ENCODE data around the gene ONECUT3. TPM values are rescaled to one million over a fixed set of nuclear protein-coding genes. Genes with fewer than 3 reads are reported as not detected.

The ONECUT3 gene
- total and polyA plus RNA-seq, 10 of the 15 experiments (the other 5 are each of a cell fraction or from before 2014, with no cell fraction given), result not detected

DNA sequence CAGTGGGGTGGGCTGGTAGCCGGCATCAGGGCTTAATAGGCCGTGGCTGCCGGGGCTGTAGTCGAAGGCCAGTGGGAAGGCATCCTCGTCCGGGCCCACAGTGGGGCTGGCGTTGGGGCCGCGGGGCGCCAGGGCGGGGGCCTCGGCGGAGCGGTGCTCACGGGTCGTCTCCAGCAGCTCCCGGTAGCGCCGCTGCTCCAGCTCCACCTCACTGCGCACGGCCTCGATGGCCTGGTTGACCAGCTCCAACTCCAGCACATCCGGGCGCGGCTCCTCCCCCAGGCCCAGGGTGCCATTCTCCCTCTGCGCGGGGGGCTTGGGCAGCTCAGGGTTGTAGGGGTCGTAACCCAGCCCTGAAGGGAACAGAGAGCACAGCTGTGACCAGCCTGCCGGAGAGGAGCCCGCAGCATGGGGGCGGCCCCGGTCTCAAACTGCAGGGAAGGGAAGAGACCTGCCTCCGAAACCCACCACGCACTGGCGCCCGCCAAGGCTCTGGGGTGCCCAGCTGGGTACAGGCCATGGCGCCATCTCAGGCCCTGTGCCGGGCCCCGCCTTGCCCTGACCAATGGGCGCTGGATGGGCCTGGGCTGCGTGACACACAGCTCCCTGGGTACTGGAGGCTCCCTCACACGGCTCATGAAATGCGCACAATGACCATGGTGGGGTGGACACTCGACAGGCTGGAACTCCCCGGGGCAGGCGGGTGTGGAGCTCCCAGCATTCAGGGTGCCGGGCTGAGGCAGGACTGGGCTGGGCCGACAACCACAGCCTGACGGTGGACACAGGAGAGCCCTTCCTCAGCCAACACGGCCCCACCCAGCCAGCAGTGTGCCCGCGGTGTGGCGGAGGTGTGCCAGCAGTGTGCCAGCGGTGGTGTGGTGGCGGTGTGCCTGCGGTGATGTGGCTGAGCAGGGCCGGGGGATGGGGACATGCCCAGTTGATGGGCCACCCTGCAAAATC lies 75.3 kb downstream of the ONECUT3 start:
- Histone ChIP-seq H3K9me3 (replicated peaks; ENCODE audit: control insufficient read depth, insufficient read depth, low read length) (no peaks in the 10 kb centered on the region), H3K9ac (ENCODE audit: control insufficient read depth, insufficient read depth, low read length) (no peak overlapping the region), H4K20me1 (ENCODE audit: control insufficient read depth, insufficient read depth) (no peaks in the 10 kb centered on the region), H3K4me1 (ENCODE audit: control insufficient read depth, insufficient read depth, low read length) (no peaks in the 10 kb centered on the region), H3K4me2 (ENCODE audit: control insufficient read depth, insufficient read depth) (no peak overlapping the region), H3K79me2 (ENCODE audit: control insufficient read depth, insufficient read depth, low read length) (no peaks in the 10 kb centered on the region; the same call in none of the 2 replicates), H2AFZ (ENCODE audit: control insufficient read depth, low read depth, low read length) (no peak overlapping the region), H3K4me3 (no peak overlapping the region), H3K36me3 (ENCODE audit: control insufficient read depth in 2 of 2, insufficient read depth in 2 of 2, low read length in 1 of 2) (peaks cover 2 to 4% of the 10 kb centered on the region in 2 experiments; a peak in 3 of 4 replicates), H3K27ac (ENCODE audit: control insufficient read depth, insufficient read depth) (no peak overlapping the region), H3K27me3 (replicated peaks in 1 of 2; ENCODE audit: control insufficient read depth in 2 of 2, insufficient read depth in 2 of 2, low read length in 1 of 2) (no peaks in the 10 kb centered on the region)
- FAIRE-seq, result no peak
- ChIA-PET SMC1A (ENCODE audit: uncharacterized antibody, unreplicated experiment) (no interaction called here), POLR2A (interaction anchor here (0.6 kb wide), 1 partner anchor 10 kb away, joined by 3 read pairs; no protein-coding TSS in a partner anchor), CTCF (interaction anchor here (2.7 kb wide), 1 partner anchor 10 kb away, joined by 19 read pairs; no protein-coding TSS in a partner anchor), RAD21 (ENCODE audit: unreplicated experiment) (no interaction called here)
- BruUV-seq (replicated peaks), result no TSS peak
- in situ Hi-C loops (cut with MboI), result no loop called here
- no peak for DNase-seq (ENCODE audit: low read depth, low spot score)
- TF ChIP-seq JUNB (IDR thresholded peaks at IDR 0.05), result no peak
- no peak for TF ChIP-seq SMC3 (IDR thresholded peaks at IDR 0.05; ENCODE audit: borderline replicate concordance, low read length)
- no peak for TF ChIP-seq ZZZ3 (IDR thresholded peaks at IDR 0.05; ENCODE audit: control insufficient read depth, insufficient read length, low read depth)
- no peak for TF ChIP-seq WRNIP1 (IDR thresholded peaks at IDR 0.05; ENCODE audit: borderline replicate concordance, low read depth, low read length)
- TF ChIP-seq ZNF207 (IDR thresholded peaks at IDR 0.05; ENCODE audit: borderline replicate concordance), result no peak
- TF ChIP-seq, protein P1, sequence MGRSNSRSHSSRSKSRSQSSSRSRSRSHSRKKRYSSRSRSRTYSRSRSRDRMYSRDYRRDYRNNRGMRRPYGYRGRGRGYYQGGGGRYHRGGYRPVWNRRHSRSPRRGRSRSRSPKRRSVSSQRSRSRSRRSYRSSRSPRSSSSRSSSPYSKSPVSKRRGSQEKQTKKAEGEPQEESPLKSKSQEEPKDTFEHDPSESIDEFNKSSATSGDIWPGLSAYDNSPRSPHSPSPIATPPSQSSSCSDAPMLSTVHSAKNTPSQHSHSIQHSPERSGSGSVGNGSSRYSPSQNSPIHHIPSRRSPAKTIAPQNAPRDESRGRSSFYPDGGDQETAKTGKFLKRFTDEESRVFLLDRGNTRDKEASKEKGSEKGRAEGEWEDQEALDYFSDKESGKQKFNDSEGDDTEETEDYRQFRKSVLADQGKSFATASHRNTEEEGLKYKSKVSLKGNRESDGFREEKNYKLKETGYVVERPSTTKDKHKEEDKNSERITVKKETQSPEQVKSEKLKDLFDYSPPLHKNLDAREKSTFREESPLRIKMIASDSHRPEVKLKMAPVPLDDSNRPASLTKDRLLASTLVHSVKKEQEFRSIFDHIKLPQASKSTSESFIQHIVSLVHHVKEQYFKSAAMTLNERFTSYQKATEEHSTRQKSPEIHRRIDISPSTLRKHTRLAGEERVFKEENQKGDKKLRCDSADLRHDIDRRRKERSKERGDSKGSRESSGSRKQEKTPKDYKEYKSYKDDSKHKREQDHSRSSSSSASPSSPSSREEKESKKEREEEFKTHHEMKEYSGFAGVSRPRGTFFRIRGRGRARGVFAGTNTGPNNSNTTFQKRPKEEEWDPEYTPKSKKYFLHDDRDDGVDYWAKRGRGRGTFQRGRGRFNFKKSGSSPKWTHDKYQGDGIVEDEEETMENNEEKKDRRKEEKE (IDR thresholded peaks at IDR 0.05), result no peak
- TF ChIP-seq, protein P2, sequence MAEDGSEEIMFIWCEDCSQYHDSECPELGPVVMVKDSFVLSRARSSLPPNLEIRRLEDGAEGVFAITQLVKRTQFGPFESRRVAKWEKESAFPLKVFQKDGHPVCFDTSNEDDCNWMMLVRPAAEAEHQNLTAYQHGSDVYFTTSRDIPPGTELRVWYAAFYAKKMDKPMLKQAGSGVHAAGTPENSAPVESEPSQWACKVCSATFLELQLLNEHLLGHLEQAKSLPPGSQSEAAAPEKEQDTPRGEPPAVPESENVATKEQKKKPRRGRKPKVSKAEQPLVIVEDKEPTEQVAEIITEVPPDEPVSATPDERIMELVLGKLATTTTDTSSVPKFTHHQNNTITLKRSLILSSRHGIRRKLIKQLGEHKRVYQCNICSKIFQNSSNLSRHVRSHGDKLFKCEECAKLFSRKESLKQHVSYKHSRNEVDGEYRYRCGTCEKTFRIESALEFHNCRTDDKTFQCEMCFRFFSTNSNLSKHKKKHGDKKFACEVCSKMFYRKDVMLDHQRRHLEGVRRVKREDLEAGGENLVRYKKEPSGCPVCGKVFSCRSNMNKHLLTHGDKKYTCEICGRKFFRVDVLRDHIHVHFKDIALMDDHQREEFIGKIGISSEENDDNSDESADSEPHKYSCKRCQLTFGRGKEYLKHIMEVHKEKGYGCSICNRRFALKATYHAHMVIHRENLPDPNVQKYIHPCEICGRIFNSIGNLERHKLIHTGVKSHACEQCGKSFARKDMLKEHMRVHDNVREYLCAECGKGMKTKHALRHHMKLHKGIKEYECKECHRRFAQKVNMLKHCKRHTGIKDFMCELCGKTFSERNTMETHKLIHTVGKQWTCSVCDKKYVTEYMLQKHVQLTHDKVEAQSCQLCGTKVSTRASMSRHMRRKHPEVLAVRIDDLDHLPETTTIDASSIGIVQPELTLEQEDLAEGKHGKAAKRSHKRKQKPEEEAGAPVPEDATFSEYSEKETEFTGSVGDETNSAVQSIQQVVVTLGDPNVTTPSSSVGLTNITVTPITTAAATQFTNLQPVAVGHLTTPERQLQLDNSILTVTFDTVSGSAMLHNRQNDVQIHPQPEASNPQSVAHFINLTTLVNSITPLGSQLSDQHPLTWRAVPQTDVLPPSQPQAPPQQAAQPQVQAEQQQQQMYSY (CRISPR knock-in tag; IDR thresholded peaks at IDR 0.05), result no peak
- TF ChIP-seq, protein P3, sequence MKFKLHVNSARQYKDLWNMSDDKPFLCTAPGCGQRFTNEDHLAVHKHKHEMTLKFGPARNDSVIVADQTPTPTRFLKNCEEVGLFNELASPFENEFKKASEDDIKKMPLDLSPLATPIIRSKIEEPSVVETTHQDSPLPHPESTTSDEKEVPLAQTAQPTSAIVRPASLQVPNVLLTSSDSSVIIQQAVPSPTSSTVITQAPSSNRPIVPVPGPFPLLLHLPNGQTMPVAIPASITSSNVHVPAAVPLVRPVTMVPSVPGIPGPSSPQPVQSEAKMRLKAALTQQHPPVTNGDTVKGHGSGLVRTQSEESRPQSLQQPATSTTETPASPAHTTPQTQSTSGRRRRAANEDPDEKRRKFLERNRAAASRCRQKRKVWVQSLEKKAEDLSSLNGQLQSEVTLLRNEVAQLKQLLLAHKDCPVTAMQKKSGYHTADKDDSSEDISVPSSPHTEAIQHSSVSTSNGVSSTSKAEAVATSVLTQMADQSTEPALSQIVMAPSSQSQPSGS (IDR thresholded peaks at IDR 0.05; ENCODE audit: low read length), result no peak
- TF ChIP-seq, protein P4, sequence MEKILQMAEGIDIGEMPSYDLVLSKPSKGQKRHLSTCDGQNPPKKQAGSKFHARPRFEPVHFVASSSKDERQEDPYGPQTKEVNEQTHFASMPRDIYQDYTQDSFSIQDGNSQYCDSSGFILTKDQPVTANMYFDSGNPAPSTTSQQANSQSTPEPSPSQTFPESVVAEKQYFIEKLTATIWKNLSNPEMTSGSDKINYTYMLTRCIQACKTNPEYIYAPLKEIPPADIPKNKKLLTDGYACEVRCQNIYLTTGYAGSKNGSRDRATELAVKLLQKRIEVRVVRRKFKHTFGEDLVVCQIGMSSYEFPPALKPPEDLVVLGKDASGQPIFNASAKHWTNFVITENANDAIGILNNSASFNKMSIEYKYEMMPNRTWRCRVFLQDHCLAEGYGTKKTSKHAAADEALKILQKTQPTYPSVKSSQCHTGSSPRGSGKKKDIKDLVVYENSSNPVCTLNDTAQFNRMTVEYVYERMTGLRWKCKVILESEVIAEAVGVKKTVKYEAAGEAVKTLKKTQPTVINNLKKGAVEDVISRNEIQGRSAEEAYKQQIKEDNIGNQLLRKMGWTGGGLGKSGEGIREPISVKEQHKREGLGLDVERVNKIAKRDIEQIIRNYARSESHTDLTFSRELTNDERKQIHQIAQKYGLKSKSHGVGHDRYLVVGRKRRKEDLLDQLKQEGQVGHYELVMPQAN (conservative IDR thresholded peaks at IDR 0.05), result no peak
- TF ChIP-seq HCFC1 (IDR thresholded peaks at IDR 0.05; ENCODE audit: low read length), result no peak
- WGBS (ENCODE audit: insufficient coverage, insufficient replicate concordance, low lambda C conversion rate, missing lambda C conversion rate), result 97% methylated on average over 39 of the region's 57 CpGs
- intact Hi-C loops (cut with micrococcal nuclease; ENCODE audit: unreplicated experiment), result no loop called here
- ATAC-seq, result no peak
